HepG2 (cell line): Measurements from ENCODE around the gene LDAH. TPM values are rescaled to one million over a fixed set of nuclear protein-coding genes. Genes with fewer than 3 reads are reported as not detected.

Experiments used
- FOSL1 ChIP-seq: sonication (generic); formaldehyde crosslinking; IDR thresholded peaks from 2 replicates; pipeline ENCODE4 v1.9.0; 2021; ENCODE audit warnings: missing genetic modification reagents, borderline replicate concordance
- HNRNPLL ChIP-seq: fragments of 200-400 bp; formaldehyde crosslinking; IDR thresholded peaks from 2 replicates; pipeline ENCODE4 v1.6.1; 2017; ENCODE audit warnings: mild to moderate bottlenecking, low read depth, low read length; ENCODE audit not compliant: poor library complexity, severe bottlenecking
- MEIS1 ChIP-seq: sonication (generic); formaldehyde crosslinking; IDR thresholded peaks from 2 replicates; pipeline ENCODE4 v1.9.0; 2021; ENCODE audit warnings: mild to moderate bottlenecking, missing genetic modification reagents, moderate library complexity, borderline replicate concordance
- PHF20 ChIP-seq: sonication (generic); formaldehyde crosslinking; IDR thresholded peaks from 2 replicates; pipeline ENCODE4 v1.5.0; 2020; ENCODE audit warnings: mild to moderate bottlenecking, missing genetic modification reagents
- RAD21 ChIP-seq: fragments of 450-650 bp; formaldehyde crosslinking; IDR thresholded peaks from 2 replicates; pipeline ENCODE4 v1.5.0; 2020; ENCODE audit warnings: mild to moderate bottlenecking
- RFXANK ChIP-seq: IDR thresholded peaks from 2 replicates; pipeline ENCODE4 v1.6.1; 2016
- SRSF1 ChIP-seq: fragments of 200-400 bp; formaldehyde crosslinking; optimal IDR thresholded peaks from 2 replicates; pipeline ENCODE3; 2017; ENCODE audit warnings: mild to moderate bottlenecking, low read depth, low read length, moderate library complexity
- ZNF660 ChIP-seq: sonication (generic); formaldehyde crosslinking; IDR thresholded peaks from 2 replicates; pipeline ENCODE4 v1.5.1; 2020; ENCODE audit warnings: mild to moderate bottlenecking, low read depth, missing genetic modification reagents, borderline replicate concordance
- ZNF891 ChIP-seq: sonication (generic); formaldehyde crosslinking; IDR thresholded peaks from 2 replicates; pipeline ENCODE4 v1.5.0; 2020; ENCODE audit warnings: mild to moderate bottlenecking, missing genetic modification reagents
- polyA plus RNA-seq, 8 experiments: library from polyadenylated mRNA; depleted of rRNA in 3 of 8; stranded (reverse) in 7 of 8; unstranded in 1 of 8; fragments of >200 nt; fragmentation: Illumina TruSeq in 4 of 8; extraction: Trizol in 4 of 8; gene quantifications; 2 replicates each; pipeline versions ENCODE4 v1.2.1 to v1.2.3, GENCODE V29; 2011 to 2016; ENCODE audit warnings: low read depth in 4 of 8, missing spikeins in 1 of 8, mixed read lengths in 1 of 8; ENCODE audit not compliant: insufficient read depth in 1 of 8
- total RNA-seq, 5 experiments: library from RNA; depleted of rRNA; stranded (reverse); fragments of >200 nt; fragmentation: Illumina TruSeq; extraction: Trizol; gene quantifications; 2 replicates each; pipeline ENCODE4 v1.2.3, GENCODE V29; 2016; ENCODE audit warnings: low read depth in 1 of 5
- TF ChIP-seq, protein P1 (sequence below): fragments of 450-650 bp; IDR thresholded peaks from 2 replicates; pipeline ENCODE4 v1.6.1; 2017
- TF ChIP-seq, protein P2 (sequence below): IDR thresholded peaks from 2 replicates; pipeline ENCODE4 v1.6.1; 2016
- TF ChIP-seq, protein P3 (sequence below), 2 experiments: sonication (generic) in 1 of 2; formaldehyde crosslinking in 1 of 2; IDR thresholded peaks; 2 replicates each; pipeline versions ENCODE4 v1.4.0 to v1.6.1; 2016 to 2020; ENCODE audit warnings: borderline replicate concordance in 1 of 2, low read depth in 1 of 2, mild to moderate bottlenecking in 1 of 2, missing genetic modification reagents in 1 of 2
- TF ChIP-seq, protein P4 (sequence below): sonication (generic); formaldehyde crosslinking; IDR thresholded peaks from 2 replicates; pipeline ENCODE4 v1.5.1; 2020; ENCODE audit warnings: missing genetic modification reagents, mild to moderate bottlenecking, borderline replicate concordance
- TF ChIP-seq, protein P5 (sequence below): sonication (generic); formaldehyde crosslinking; IDR thresholded peaks from 2 replicates; pipeline ENCODE4 v1.4.0; 2020; ENCODE audit warnings: missing genetic modification reagents
- TF ChIP-seq, protein P6 (sequence below): sonication (generic); formaldehyde crosslinking; IDR thresholded peaks from 2 replicates; pipeline ENCODE4 v1.4.0; 2020; ENCODE audit warnings: missing genetic modification reagents

Gene LDAH
- total and polyA plus RNA-seq, 2 of the 13 experiments (the other 11 are each of a cell fraction or from before 2014, with no cell fraction given) = 28.8 to 46.2 TPM

DNA sequence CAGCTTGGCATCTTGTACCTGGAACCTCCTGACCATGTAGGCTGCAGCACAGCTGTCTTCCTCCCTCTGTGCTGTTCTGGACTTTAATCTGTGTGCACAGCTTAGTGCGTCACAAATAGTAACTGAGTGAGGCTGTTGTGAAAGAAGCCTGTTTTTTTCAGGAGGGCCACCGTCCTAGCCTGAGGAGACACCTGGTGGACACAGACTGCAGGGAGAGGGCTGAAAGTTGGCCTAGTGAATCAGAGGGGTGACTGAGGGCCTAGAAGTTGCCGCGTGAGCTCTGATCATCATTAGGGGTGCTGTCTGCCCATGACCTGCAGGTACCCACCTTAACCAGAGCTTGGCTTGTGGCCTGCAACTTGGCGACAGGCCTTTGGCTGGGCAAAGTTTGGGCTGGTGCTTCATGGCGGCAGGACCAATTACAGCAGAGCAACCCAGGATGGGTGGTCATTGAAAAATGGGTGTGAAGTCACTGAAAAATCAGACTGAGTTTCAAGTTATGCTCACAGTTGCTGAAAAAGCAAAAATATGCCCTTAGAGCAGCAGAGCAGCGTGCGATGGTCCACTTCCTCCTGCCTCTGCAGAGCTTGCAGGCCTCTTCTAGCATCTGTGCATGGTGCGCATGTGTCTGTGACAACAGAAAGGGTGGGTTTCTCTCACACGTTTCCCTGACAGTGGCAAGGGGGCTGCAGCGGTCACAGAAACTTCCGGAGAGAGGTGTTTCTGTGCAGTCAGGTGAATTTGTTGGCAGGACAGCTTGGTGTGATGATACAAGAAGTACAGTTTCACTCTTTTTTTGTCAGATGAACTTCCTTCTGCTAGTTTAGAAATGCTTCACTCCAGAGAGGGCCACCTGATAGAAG, 146.3 kb downstream of the LDAH start (continued):
- TF ChIP-seq, protein P1, sequence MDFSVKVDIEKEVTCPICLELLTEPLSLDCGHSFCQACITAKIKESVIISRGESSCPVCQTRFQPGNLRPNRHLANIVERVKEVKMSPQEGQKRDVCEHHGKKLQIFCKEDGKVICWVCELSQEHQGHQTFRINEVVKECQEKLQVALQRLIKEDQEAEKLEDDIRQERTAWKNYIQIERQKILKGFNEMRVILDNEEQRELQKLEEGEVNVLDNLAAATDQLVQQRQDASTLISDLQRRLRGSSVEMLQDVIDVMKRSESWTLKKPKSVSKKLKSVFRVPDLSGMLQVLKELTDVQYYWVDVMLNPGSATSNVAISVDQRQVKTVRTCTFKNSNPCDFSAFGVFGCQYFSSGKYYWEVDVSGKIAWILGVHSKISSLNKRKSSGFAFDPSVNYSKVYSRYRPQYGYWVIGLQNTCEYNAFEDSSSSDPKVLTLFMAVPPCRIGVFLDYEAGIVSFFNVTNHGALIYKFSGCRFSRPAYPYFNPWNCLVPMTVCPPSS = no peak
- peak; percentile 91 for TF ChIP-seq RAD21 (CRISPR knock-in tag)
- TF ChIP-seq ZNF660 (CRISPR knock-in tag) = no peak
- TF ChIP-seq, protein P2, sequence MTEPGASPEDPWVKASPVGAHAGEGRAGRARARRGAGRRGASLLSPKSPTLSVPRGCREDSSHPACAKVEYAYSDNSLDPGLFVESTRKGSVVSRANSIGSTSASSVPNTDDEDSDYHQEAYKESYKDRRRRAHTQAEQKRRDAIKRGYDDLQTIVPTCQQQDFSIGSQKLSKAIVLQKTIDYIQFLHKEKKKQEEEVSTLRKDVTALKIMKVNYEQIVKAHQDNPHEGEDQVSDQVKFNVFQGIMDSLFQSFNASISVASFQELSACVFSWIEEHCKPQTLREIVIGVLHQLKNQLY = 0 out of 2 replicates have a peak, but pooled peaks have one; percentile 38
- TF ChIP-seq, protein P3, sequence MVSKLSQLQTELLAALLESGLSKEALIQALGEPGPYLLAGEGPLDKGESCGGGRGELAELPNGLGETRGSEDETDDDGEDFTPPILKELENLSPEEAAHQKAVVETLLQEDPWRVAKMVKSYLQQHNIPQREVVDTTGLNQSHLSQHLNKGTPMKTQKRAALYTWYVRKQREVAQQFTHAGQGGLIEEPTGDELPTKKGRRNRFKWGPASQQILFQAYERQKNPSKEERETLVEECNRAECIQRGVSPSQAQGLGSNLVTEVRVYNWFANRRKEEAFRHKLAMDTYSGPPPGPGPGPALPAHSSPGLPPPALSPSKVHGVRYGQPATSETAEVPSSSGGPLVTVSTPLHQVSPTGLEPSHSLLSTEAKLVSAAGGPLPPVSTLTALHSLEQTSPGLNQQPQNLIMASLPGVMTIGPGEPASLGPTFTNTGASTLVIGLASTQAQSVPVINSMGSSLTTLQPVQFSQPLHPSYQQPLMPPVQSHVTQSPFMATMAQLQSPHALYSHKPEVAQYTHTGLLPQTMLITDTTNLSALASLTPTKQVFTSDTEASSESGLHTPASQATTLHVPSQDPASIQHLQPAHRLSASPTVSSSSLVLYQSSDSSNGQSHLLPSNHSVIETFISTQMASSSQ (IDR thresholded peaks at IDR 0.05; ENCODE audit: low read depth) = peak; percentile 54
- TF ChIP-seq, protein P3 (CRISPR knock-in tag; IDR thresholded peaks at IDR 0.05; ENCODE audit: borderline replicate concordance) = peak; percentile 75; the same call in 1 of the 2 replicates
- TF ChIP-seq, protein P4, sequence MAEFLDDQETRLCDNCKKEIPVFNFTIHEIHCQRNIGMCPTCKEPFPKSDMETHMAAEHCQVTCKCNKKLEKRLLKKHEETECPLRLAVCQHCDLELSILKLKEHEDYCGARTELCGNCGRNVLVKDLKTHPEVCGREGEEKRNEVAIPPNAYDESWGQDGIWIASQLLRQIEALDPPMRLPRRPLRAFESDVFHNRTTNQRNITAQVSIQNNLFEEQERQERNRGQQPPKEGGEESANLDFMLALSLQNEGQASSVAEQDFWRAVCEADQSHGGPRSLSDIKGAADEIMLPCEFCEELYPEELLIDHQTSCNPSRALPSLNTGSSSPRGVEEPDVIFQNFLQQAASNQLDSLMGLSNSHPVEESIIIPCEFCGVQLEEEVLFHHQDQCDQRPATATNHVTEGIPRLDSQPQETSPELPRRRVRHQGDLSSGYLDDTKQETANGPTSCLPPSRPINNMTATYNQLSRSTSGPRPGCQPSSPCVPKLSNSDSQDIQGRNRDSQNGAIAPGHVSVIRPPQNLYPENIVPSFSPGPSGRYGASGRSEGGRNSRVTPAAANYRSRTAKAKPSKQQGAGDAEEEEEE (CRISPR knock-in tag) = no peak; the same call in 1 of the 2 replicates
- no peak for TF ChIP-seq HNRNPLL
- TF ChIP-seq, protein P5, sequence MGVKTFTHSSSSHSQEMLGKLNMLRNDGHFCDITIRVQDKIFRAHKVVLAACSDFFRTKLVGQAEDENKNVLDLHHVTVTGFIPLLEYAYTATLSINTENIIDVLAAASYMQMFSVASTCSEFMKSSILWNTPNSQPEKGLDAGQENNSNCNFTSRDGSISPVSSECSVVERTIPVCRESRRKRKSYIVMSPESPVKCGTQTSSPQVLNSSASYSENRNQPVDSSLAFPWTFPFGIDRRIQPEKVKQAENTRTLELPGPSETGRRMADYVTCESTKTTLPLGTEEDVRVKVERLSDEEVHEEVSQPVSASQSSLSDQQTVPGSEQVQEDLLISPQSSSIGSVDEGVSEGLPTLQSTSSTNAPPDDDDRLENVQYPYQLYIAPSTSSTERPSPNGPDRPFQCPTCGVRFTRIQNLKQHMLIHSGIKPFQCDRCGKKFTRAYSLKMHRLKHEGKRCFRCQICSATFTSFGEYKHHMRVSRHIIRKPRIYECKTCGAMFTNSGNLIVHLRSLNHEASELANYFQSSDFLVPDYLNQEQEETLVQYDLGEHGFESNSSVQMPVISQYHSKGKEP = peak; percentile 57; the same call in 1 of the 2 replicates
- no peak; the same call in 1 of the 2 replicates for TF ChIP-seq MEIS1 (CRISPR knock-in tag)
- TF ChIP-seq ZNF891 (CRISPR knock-in tag) = no peak
- TF ChIP-seq, protein P6, sequence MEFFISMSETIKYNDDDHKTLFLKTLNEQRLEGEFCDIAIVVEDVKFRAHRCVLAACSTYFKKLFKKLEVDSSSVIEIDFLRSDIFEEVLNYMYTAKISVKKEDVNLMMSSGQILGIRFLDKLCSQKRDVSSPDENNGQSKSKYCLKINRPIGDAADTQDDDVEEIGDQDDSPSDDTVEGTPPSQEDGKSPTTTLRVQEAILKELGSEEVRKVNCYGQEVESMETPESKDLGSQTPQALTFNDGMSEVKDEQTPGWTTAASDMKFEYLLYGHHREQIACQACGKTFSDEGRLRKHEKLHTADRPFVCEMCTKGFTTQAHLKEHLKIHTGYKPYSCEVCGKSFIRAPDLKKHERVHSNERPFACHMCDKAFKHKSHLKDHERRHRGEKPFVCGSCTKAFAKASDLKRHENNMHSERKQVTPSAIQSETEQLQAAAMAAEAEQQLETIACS = no peak
- 0 out of 2 replicates have a peak, but pooled peaks have one; percentile 18 for TF ChIP-seq FOSL1 (CRISPR knock-in tag)
- peak; percentile 54; the same call in 1 of the 2 replicates for TF ChIP-seq RFXANK (CRISPR knock-in tag)
- TF ChIP-seq PHF20 (CRISPR knock-in tag) = no peak
- TF ChIP-seq SRSF1 = no peak
